SW480 (cell line): ENCODE measurements around the gene AMBRA1.
A peak's percentile ranks its signal among the peaks of the same experiment; 100 is the strongest.

Experiments
- DNase-seq: peaks from one replicate; pipeline ENCODE4 v3.0.0-alpha.2; 2016; ENCODE audit warnings: low spot score

AMBRA1 gene

GRCh38 chr11:46367244-46367915 is 226.4 kb downstream of the AMBRA1 start:
- no peak for DNase-seq

- no peak for DNase-seq
These were observed 227.1 kb downstream of the AMBRA1 start for GRCh38 chr11:46366661-46367161.

GRCh38 chr11:46366260-46366659 is 227.6 kb downstream of the AMBRA1 start:
- DNase-seq, result no peak

- no peak for DNase-seq
These were observed 229.0 kb downstream of the AMBRA1 start for GRCh38 chr11:46364791-46365190.

GRCh38 chr11:46364056-46364455 is 229.8 kb downstream of the AMBRA1 start:
- DNase-seq, result no peak

GRCh38 chr11:46363455-46364005 is 230.3 kb downstream of the AMBRA1 start:
- peak; percentile 83 for DNase-seq

GRCh38 chr11:46363031-46363407 is 230.8 kb downstream of the AMBRA1 start:
- peak; percentile 67 for DNase-seq

- DNase-seq, result no peak
These were observed 231.4 kb downstream of the AMBRA1 start for GRCh38 chr11:46362156-46363030.

- no peak for DNase-seq
These were observed 232.3 kb downstream of the AMBRA1 start for GRCh38 chr11:46361283-46362155.

- DNase-seq, result no peak
These were observed 232.9 kb downstream of the AMBRA1 start for GRCh38 chr11:46360878-46361277.

GRCh38 chr11:46359953-46360352 is 233.9 kb downstream of the AMBRA1 start:
- DNase-seq, result no peak

GRCh38 chr11:46357483-46357936 is 236.3 kb downstream of the AMBRA1 start:
- no peak for DNase-seq

GRCh38 chr11:46356924-46357482 is 236.8 kb downstream of the AMBRA1 start:
- DNase-seq, result no peak

- DNase-seq, result no peak
These were observed 240.1 kb downstream of the AMBRA1 start for GRCh38 chr11:46353698-46354097.

- no peak for DNase-seq
These were observed 241.6 kb downstream of the AMBRA1 start for GRCh38 chr11:46352063-46352841.

GRCh38 chr11:46351606-46352005 is 242.2 kb downstream of the AMBRA1 start:
- no peak for DNase-seq

- no peak for DNase-seq
These were observed 242.7 kb downstream of the AMBRA1 start for GRCh38 chr11:46351148-46351547.

GRCh38 chr11:46350695-46351094 is 243.1 kb downstream of the AMBRA1 start:
- DNase-seq, result no peak

- DNase-seq, result no peak
These were observed 245.0 kb downstream of the AMBRA1 start for GRCh38 chr11:46348566-46349401.
